Measurements from ENCODE around the gene GPRIN2. TPM values are rescaled to one million over a fixed set of nuclear protein-coding genes. Genes with fewer than 3 reads are reported as not detected.
"Not testable (repeated sequence)": the region's sequence is repeated elsewhere in the genome, so short reads cannot be mapped to it uniquely, and the experiment has no call there.

GPRIN2 gene
- total and polyA plus RNA-seq, 4 donors = 17.7 to 36.5 (median 29.1) TPM

GRCh38 chr10:46530249-46531186 is 25.9 kb downstream of the GPRIN2 start:
- H3K4me3 ChIP-seq = no peak overlapping the region
- no peak for ATAC-seq (ENCODE audit: insufficient read depth, low FRiP score)

GRCh38 chr10:46529742-46530141 is 26.7 kb downstream of the GPRIN2 start:
- H3K27ac ChIP-seq (ENCODE audit: low read depth in 1 of 2, low read length in 1 of 2); H3K9me3 ChIP-seq (ENCODE audit: control insufficient read depth in 4 of 4, insufficient read depth in 3 of 4, low read length in 3 of 4); DNase-seq; H3K36me3 ChIP-seq (ENCODE audit: control insufficient read depth in 4 of 4, insufficient read depth in 4 of 4, low read length in 4 of 4); H3K27me3 ChIP-seq (ENCODE audit: control insufficient read depth in 3 of 3, insufficient read depth in 3 of 3, low read length in 2 of 3); H3K4me3 ChIP-seq; ATAC-seq (ENCODE audit: insufficient read depth, low FRiP score); H3K9ac ChIP-seq (ENCODE audit: insufficient read depth in 1 of 2, low read length in 2 of 2): not testable (repeated sequence)
- H3K4me1 ChIP-seq (ENCODE audit: control insufficient read depth in 5 of 5, insufficient read depth in 5 of 5, low read length in 5 of 5) = peaks cover 0 to 12% (median 3%) of the 10 kb centered on the region in 5 donors
- 85 to 89% methylated on average over 7 of the region's 7 CpGs for WGBS, 2 donors

More at GRCh38 chr10:46530249-46531186, 25.9 kb downstream of the GPRIN2 start:
- H3K27ac ChIP-seq (ENCODE audit: low read depth in 1 of 2, low read length in 1 of 2) = no peak overlapping the region
- 90 to 94% methylated on average over 18 of the region's 18 CpGs for WGBS, 2 donors
- peak in 2 of 3 donors; percentile 32 to 39 for DNase-seq
- H3K9ac ChIP-seq (ENCODE audit: insufficient read depth in 1 of 2, low read length in 2 of 2) = no peak overlapping the region
- H3K4me1 ChIP-seq (ENCODE audit: control insufficient read depth in 5 of 5, insufficient read depth in 5 of 5, low read length in 5 of 5) = peaks cover 0 to 9% (median 0%) of the 10 kb centered on the region in 5 donors
- no peaks in the 10 kb centered on the region for H3K36me3 ChIP-seq (ENCODE audit: control insufficient read depth in 4 of 4, insufficient read depth in 4 of 4, low read length in 4 of 4)
- peaks cover 0 to 4% (median 0%) of the 10 kb centered on the region in 3 donors for H3K27me3 ChIP-seq (ENCODE audit: control insufficient read depth in 3 of 3, insufficient read depth in 3 of 3, low read length in 2 of 3)
- peaks cover 0 to 2% (median 0%) of the 10 kb centered on the region in 4 donors for H3K9me3 ChIP-seq (ENCODE audit: control insufficient read depth in 4 of 4, insufficient read depth in 3 of 4, low read length in 3 of 4)
- TF ChIP-seq CTCF (IDR thresholded peaks at IDR 0.05; ENCODE audit: control extremely low read depth, extremely low read depth) = no peak

- Histone ChIP-seq H3K36me3 (ENCODE audit: control insufficient read depth in 4 of 4, insufficient read depth in 4 of 4, low read length in 4 of 4) (no peaks in the 10 kb centered on the region), H3K4me1 (ENCODE audit: control insufficient read depth in 5 of 5, insufficient read depth in 5 of 5, low read length in 5 of 5) (peaks cover 0 to 18% (median 10%) of the 10 kb centered on the region in 5 donors), H3K9me3 (ENCODE audit: control insufficient read depth in 4 of 4, insufficient read depth in 3 of 4, low read length in 3 of 4) (peaks cover 0 to 2% (median 0%) of the 10 kb centered on the region in 4 donors), H3K27me3 (ENCODE audit: control insufficient read depth in 3 of 3, insufficient read depth in 3 of 3, low read length in 2 of 3) (peaks cover 0 to 4% (median 0%) of the 10 kb centered on the region in 3 donors), H3K27ac (ENCODE audit: low read depth in 1 of 2, low read length in 1 of 2) (no peak overlapping the region), H3K4me3 (no peak overlapping the region), H3K9ac (ENCODE audit: insufficient read depth in 1 of 2, low read length in 2 of 2) (no peak overlapping the region)
- no peak for DNase-seq
- 88 to 89% methylated on average over 9 of the region's 9 CpGs for WGBS, 2 donors
- TF ChIP-seq CTCF (IDR thresholded peaks at IDR 0.05; ENCODE audit: control extremely low read depth, extremely low read depth) = no peak
- no peak for ATAC-seq (ENCODE audit: insufficient read depth, low FRiP score)
Observed at GRCh38 chr10:46528675-46529615, 27.5 kb downstream of the GPRIN2 start.
